ENCODE measurements around the gene CYP39A1. TPM values are rescaled to one million over a fixed set of nuclear protein-coding genes. Genes with fewer than 3 reads are reported as not detected.

Gene CYP39A1
- total and polyA plus RNA-seq, 10 of the 15 experiments (the other 5 are each of a cell fraction or from before 2014, with no cell fraction given), result not detected

GRCh38 chr6:46581459-46582177 lies 71.0 kb downstream of the CYP39A1 start:
- ChIA-PET RAD21 (ENCODE audit: unreplicated experiment) (no interaction called here), SMC1A (ENCODE audit: uncharacterized antibody, unreplicated experiment) (no interaction called here), POLR2A (no interaction called here), CTCF (no interaction called here)
- H3K4me3 ChIP-seq, result no peak overlapping the region
- in situ Hi-C loops (cut with MboI), result no loop called here
- DNase-seq (ENCODE audit: low read depth, low spot score) (no peak), FAIRE-seq (no peak), ATAC-seq (no peak)
- H3K79me2 ChIP-seq (ENCODE audit: control insufficient read depth, insufficient read depth, low read length), result no peaks in the 10 kb centered on the region
- H3K9ac ChIP-seq (ENCODE audit: control insufficient read depth, insufficient read depth, low read length), result no peak overlapping the region
- no peak overlapping the region for H2AFZ ChIP-seq (ENCODE audit: control insufficient read depth, low read depth, low read length)
- no peaks in the 10 kb centered on the region; a peak in 1 of 4 replicates for H3K27me3 ChIP-seq (replicated peaks in 1 of 2; ENCODE audit: control insufficient read depth in 2 of 2, insufficient read depth in 2 of 2, low read length in 1 of 2)
- H4K20me1 ChIP-seq (ENCODE audit: control insufficient read depth, insufficient read depth), result no peaks in the 10 kb centered on the region
- no peak overlapping the region for H3K27ac ChIP-seq (ENCODE audit: control insufficient read depth, insufficient read depth)
- intact Hi-C loops (cut with micrococcal nuclease; ENCODE audit: unreplicated experiment), result no loop called here
- no peaks in the 10 kb centered on the region; the same call in 2 of the 3 replicates for H3K9me3 ChIP-seq (replicated peaks; ENCODE audit: control insufficient read depth, insufficient read depth, low read length)
- no TSS peak for BruUV-seq (replicated peaks)
- TF ChIP-seq DPF2 (IDR thresholded peaks at IDR 0.05) (no peak), ZBTB40 (IDR thresholded peaks at IDR 0.05; ENCODE audit: borderline replicate concordance) (no peak), ZBTB11 (CRISPR knock-in tag; IDR thresholded peaks at IDR 0.05) (no peak), MTA3 (IDR thresholded peaks at IDR 0.05; ENCODE audit: borderline replicate concordance, low read length) (no peak), NFYB (IDR thresholded peaks at IDR 0.05; ENCODE audit: insufficient read depth, low read depth, low read length) (no peak), HSF1 (IDR thresholded peaks at IDR 0.05; ENCODE audit: low read depth, low read length) (no peak), ATF3 (IDR thresholded peaks at IDR 0.05; ENCODE audit: borderline replicate concordance, extremely low read depth, low read depth, low read length) (no peak)
- H3K36me3 ChIP-seq (ENCODE audit: control insufficient read depth in 2 of 2, insufficient read depth in 2 of 2, low read length in 1 of 2), result no peaks in the 10 kb centered on the region
- H3K4me2 ChIP-seq (ENCODE audit: control insufficient read depth, insufficient read depth), result no peak overlapping the region
- H3K4me1 ChIP-seq (ENCODE audit: control insufficient read depth, insufficient read depth, low read length), result no peaks in the 10 kb centered on the region

Data from GM12878 (cell line).